ENCODE measurements around the gene CFLAR. TPM values are rescaled to one million over a fixed set of nuclear protein-coding genes. Genes with fewer than 3 reads are reported as not detected.
A peak's percentile ranks its signal among the peaks of the same experiment; 100 is the strongest.

The CFLAR gene
- total and polyA plus RNA-seq, 2 of the 13 experiments (the other 11 are each of a cell fraction or from before 2014, with no cell fraction given), result 43.8 to 92.1 TPM

GRCh38 chr2:201118121-201118960, 2.4 kb downstream of the CFLAR start (continued):
- TF ChIP-seq E2F1 (CRISPR knock-in tag; IDR thresholded peaks at IDR 0.05) (peak; percentile 77), ATAD3A (CRISPR knock-in tag; IDR thresholded peaks at IDR 0.05) (no peak), GATAD1 (CRISPR knock-in tag; IDR thresholded peaks at IDR 0.05) (peak; percentile 53; the same call in 1 of the 2 replicates), HES4 (CRISPR knock-in tag; IDR thresholded peaks at IDR 0.05; ENCODE audit: borderline replicate concordance) (0 out of 2 replicates have a peak, but pooled peaks have one; percentile 38), TMF1 (CRISPR knock-in tag; IDR thresholded peaks at IDR 0.05; ENCODE audit: low read depth) (peak; percentile 41), NR2F1 (CRISPR knock-in tag; IDR thresholded peaks at IDR 0.05) (peak; percentile 7 to 11; a peak in 1 of 4 replicates), PRPF4 (IDR thresholded peaks at IDR 0.05; ENCODE audit: low read depth, low read length, poor library complexity, severe bottlenecking) (peak; percentile 20), RXRA (CRISPR knock-in tag; IDR thresholded peaks at IDR 0.05) (peak; percentile 36; the same call in 1 of the 2 replicates), ZNF615 (CRISPR knock-in tag; IDR thresholded peaks at IDR 0.05; ENCODE audit: borderline replicate concordance) (no peak; the same call in 1 of the 2 replicates), SOX6 (IDR thresholded peaks at IDR 0.05) (no peak), SOX6 (CRISPR knock-in tag; IDR thresholded peaks at IDR 0.05) (peak; percentile 85), KAT8 (CRISPR knock-in tag; IDR thresholded peaks at IDR 0.05) (peak; percentile 81; the same call in 1 of the 2 replicates)
- TF ChIP-seq, protein P1, sequence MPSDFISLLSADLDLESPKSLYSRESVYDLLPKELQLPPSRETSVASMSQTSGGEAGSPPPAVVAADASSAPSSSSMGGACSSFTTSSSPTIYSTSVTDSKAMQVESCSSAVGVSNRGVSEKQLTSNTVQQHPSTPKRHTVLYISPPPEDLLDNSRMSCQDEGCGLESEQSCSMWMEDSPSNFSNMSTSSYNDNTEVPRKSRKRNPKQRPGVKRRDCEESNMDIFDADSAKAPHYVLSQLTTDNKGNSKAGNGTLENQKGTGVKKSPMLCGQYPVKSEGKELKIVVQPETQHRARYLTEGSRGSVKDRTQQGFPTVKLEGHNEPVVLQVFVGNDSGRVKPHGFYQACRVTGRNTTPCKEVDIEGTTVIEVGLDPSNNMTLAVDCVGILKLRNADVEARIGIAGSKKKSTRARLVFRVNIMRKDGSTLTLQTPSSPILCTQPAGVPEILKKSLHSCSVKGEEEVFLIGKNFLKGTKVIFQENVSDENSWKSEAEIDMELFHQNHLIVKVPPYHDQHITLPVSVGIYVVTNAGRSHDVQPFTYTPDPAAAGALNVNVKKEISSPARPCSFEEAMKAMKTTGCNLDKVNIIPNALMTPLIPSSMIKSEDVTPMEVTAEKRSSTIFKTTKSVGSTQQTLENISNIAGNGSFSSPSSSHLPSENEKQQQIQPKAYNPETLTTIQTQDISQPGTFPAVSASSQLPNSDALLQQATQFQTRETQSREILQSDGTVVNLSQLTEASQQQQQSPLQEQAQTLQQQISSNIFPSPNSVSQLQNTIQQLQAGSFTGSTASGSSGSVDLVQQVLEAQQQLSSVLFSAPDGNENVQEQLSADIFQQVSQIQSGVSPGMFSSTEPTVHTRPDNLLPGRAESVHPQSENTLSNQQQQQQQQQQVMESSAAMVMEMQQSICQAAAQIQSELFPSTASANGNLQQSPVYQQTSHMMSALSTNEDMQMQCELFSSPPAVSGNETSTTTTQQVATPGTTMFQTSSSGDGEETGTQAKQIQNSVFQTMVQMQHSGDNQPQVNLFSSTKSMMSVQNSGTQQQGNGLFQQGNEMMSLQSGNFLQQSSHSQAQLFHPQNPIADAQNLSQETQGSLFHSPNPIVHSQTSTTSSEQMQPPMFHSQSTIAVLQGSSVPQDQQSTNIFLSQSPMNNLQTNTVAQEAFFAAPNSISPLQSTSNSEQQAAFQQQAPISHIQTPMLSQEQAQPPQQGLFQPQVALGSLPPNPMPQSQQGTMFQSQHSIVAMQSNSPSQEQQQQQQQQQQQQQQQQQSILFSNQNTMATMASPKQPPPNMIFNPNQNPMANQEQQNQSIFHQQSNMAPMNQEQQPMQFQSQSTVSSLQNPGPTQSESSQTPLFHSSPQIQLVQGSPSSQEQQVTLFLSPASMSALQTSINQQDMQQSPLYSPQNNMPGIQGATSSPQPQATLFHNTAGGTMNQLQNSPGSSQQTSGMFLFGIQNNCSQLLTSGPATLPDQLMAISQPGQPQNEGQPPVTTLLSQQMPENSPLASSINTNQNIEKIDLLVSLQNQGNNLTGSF (CRISPR knock-in tag; IDR thresholded peaks at IDR 0.05), result no peak
- TF ChIP-seq, protein P2, sequence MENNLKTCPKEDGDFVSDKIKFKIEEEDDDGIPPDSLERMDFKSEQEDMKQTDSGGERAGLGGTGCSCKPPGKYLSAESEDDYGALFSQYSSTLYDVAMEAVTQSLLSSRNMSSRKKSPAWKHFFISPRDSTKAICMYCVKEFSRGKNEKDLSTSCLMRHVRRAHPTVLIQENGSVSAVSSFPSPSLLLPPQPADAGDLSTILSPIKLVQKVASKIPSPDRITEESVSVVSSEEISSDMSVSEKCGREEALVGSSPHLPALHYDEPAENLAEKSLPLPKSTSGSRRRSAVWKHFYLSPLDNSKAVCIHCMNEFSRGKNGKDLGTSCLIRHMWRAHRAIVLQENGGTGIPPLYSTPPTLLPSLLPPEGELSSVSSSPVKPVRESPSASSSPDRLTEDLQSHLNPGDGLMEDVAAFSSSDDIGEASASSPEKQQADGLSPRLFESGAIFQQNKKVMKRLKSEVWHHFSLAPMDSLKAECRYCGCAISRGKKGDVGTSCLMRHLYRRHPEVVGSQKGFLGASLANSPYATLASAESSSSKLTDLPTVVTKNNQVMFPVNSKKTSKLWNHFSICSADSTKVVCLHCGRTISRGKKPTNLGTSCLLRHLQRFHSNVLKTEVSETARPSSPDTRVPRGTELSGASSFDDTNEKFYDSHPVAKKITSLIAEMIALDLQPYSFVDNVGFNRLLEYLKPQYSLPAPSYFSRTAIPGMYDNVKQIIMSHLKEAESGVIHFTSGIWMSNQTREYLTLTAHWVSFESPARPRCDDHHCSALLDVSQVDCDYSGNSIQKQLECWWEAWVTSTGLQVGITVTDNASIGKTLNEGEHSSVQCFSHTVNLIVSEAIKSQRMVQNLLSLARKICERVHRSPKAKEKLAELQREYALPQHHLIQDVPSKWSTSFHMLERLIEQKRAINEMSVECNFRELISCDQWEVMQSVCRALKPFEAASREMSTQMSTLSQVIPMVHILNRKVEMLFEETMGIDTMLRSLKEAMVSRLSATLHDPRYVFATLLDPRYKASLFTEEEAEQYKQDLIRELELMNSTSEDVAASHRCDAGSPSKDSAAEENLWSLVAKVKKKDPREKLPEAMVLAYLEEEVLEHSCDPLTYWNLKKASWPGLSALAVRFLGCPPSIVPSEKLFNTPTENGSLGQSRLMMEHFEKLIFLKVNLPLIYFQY (CRISPR knock-in tag; IDR thresholded peaks at IDR 0.05; ENCODE audit: borderline replicate concordance), result peak; percentile 44
- TF ChIP-seq, protein P3, sequence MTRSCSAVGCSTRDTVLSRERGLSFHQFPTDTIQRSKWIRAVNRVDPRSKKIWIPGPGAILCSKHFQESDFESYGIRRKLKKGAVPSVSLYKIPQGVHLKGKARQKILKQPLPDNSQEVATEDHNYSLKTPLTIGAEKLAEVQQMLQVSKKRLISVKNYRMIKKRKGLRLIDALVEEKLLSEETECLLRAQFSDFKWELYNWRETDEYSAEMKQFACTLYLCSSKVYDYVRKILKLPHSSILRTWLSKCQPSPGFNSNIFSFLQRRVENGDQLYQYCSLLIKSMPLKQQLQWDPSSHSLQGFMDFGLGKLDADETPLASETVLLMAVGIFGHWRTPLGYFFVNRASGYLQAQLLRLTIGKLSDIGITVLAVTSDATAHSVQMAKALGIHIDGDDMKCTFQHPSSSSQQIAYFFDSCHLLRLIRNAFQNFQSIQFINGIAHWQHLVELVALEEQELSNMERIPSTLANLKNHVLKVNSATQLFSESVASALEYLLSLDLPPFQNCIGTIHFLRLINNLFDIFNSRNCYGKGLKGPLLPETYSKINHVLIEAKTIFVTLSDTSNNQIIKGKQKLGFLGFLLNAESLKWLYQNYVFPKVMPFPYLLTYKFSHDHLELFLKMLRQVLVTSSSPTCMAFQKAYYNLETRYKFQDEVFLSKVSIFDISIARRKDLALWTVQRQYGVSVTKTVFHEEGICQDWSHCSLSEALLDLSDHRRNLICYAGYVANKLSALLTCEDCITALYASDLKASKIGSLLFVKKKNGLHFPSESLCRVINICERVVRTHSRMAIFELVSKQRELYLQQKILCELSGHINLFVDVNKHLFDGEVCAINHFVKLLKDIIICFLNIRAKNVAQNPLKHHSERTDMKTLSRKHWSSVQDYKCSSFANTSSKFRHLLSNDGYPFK (CRISPR knock-in tag; IDR thresholded peaks at IDR 0.05; ENCODE audit: borderline replicate concordance), result peak; percentile 64; the same call in 1 of the 2 replicates
